ENCODE results near the gene RAB37.

The RAB37 gene

DNA sequence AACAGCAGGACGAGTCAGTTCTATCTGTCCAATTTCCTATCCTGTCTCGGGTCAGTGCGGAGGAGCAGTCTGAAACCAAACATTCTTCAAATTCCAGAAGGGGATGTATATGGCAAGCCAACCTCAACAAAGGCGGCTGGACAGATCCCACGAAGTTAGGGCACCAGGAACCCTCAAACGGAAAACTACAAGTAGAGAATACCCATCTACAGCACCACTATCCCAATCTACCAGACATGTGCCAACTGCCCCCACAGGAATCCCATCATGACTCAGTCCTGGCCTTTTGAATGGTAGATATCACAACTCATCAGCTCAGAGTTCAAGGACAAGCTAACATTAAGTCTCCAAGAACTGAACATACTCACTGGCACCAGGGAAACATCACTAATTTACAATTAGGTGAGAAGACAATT is 36.8 kb downstream of the RAB37 start:
- ChIA-PET POLR2A (interaction anchor here (1.3 kb wide), 1 partner anchor 99 kb away, joined by 4 read pairs; the partner anchor contains the start of gene FDXR), CTCF (interaction anchor here (0.7 to 1.3 kb wide), 3 partner anchors 37 to 93 kb away, joined by 3 to 8 read pairs (median 4); partner anchors contain the start of gene RAB37)
- no peak for TF ChIP-seq BHLHE40 (IDR thresholded peaks at IDR 0.05; ENCODE audit: borderline replicate concordance)
- TF ChIP-seq FOXA1 (IDR thresholded peaks at IDR 0.05), result no peak
- no peak for TF ChIP-seq CTBP1 (IDR thresholded peaks at IDR 0.05; ENCODE audit: borderline replicate concordance)
- no peak for TF ChIP-seq SUZ12 (IDR thresholded peaks at IDR 0.05)
- TF ChIP-seq, protein P1, sequence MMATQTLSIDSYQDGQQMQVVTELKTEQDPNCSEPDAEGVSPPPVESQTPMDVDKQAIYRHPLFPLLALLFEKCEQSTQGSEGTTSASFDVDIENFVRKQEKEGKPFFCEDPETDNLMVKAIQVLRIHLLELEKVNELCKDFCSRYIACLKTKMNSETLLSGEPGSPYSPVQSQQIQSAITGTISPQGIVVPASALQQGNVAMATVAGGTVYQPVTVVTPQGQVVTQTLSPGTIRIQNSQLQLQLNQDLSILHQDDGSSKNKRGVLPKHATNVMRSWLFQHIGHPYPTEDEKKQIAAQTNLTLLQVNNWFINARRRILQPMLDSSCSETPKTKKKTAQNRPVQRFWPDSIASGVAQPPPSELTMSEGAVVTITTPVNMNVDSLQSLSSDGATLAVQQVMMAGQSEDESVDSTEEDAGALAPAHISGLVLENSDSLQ (IDR thresholded peaks at IDR 0.05), result no peak
- TF ChIP-seq SP1 (IDR thresholded peaks at IDR 0.05), result no peak
- no peak for TF ChIP-seq ARNT (IDR thresholded peaks at IDR 0.05)
- TF ChIP-seq L3MBTL2 (conservative IDR thresholded peaks at IDR 0.05), result no peak
- no peak for TF ChIP-seq NFRKB (IDR thresholded peaks at IDR 0.05)
- no peak for TF ChIP-seq ZNF384 (IDR thresholded peaks at IDR 0.05)
- no peak for TF ChIP-seq HDGF (IDR thresholded peaks at IDR 0.05; ENCODE audit: borderline replicate concordance)
- TF ChIP-seq FOXM1 (IDR thresholded peaks at IDR 0.05; ENCODE audit: borderline replicate concordance), result no peak
- TF ChIP-seq ELF4 (IDR thresholded peaks at IDR 0.05), result no peak
- TF ChIP-seq LEF1 (IDR thresholded peaks at IDR 0.05; ENCODE audit: borderline replicate concordance), result no peak
- no peak for TF ChIP-seq FOXK2 (IDR thresholded peaks at IDR 0.05)
- no peak for TF ChIP-seq TARDBP (IDR thresholded peaks at IDR 0.05)
- no peak for DNase-seq (ENCODE audit: extremely low spot score)

DNA sequence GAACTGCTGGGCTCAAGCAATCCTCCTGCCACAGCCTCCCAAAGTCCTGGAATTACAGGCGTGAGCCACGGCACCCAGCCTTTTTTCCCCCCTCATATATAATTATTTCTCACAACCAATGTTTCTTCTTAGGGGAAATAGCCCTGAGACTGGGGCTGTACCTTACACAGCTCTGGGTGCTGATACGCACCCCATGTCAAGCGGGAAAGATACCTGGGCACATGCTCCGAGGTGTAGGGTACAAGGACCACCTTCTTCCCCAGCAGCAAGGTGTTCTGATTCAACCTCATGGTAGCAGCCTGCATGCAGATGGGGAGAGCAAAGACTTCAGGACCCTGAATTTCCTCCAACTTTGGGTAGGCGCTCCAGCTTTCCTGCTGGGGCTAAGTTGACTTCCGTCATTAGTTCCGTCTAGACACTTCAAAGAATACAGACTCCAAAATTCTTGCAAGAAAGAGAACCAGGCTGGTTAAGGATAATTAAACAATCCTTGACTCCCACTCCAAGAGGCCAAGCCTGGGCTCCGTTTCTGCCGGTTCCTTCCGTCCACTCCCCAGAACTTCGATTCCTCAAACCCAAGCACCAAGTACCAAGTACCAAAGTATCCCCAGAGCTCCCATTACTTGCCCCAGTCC is 38.5 kb downstream of the RAB37 start:
- DNase-seq (ENCODE audit: extremely low spot score), result peak; percentile 30
- no peak for TF ChIP-seq ZNF384 (IDR thresholded peaks at IDR 0.05)
- TF ChIP-seq NFRKB (IDR thresholded peaks at IDR 0.05), result no peak
- no peak for TF ChIP-seq FOXM1 (IDR thresholded peaks at IDR 0.05; ENCODE audit: borderline replicate concordance)
- TF ChIP-seq ARNT (IDR thresholded peaks at IDR 0.05), result no peak
- TF ChIP-seq LEF1 (IDR thresholded peaks at IDR 0.05; ENCODE audit: borderline replicate concordance), result no peak
- TF ChIP-seq, protein P1 (IDR thresholded peaks at IDR 0.05), result no peak
- no peak for TF ChIP-seq TARDBP (IDR thresholded peaks at IDR 0.05)
- TF ChIP-seq L3MBTL2 (conservative IDR thresholded peaks at IDR 0.05), result no peak
- no peak for TF ChIP-seq SUZ12 (IDR thresholded peaks at IDR 0.05)
- TF ChIP-seq HDGF (IDR thresholded peaks at IDR 0.05; ENCODE audit: borderline replicate concordance), result no peak
- no peak for TF ChIP-seq FOXK2 (IDR thresholded peaks at IDR 0.05)
- TF ChIP-seq SP1 (IDR thresholded peaks at IDR 0.05), result no peak
- no peak for TF ChIP-seq ELF4 (IDR thresholded peaks at IDR 0.05)
- TF ChIP-seq CTBP1 (IDR thresholded peaks at IDR 0.05; ENCODE audit: borderline replicate concordance), result no peak
- TF ChIP-seq FOXA1 (IDR thresholded peaks at IDR 0.05), result no peak
- TF ChIP-seq BHLHE40 (IDR thresholded peaks at IDR 0.05; ENCODE audit: borderline replicate concordance), result no peak
- ChIA-PET CTCF (interaction anchor here (0.6 to 1.5 kb wide), 5 partner anchors 10 to 90 kb away, joined by 3 to 6 read pairs (median 3); no protein-coding TSS in a partner anchor), POLR2A (interaction anchor here (1.3 to 2.6 kb wide), 10 partner anchors 11 to 98 kb away, joined by 5 to 22 read pairs (median 8); partner anchors contain the start of genes FDXR and RAB37)

DNA sequence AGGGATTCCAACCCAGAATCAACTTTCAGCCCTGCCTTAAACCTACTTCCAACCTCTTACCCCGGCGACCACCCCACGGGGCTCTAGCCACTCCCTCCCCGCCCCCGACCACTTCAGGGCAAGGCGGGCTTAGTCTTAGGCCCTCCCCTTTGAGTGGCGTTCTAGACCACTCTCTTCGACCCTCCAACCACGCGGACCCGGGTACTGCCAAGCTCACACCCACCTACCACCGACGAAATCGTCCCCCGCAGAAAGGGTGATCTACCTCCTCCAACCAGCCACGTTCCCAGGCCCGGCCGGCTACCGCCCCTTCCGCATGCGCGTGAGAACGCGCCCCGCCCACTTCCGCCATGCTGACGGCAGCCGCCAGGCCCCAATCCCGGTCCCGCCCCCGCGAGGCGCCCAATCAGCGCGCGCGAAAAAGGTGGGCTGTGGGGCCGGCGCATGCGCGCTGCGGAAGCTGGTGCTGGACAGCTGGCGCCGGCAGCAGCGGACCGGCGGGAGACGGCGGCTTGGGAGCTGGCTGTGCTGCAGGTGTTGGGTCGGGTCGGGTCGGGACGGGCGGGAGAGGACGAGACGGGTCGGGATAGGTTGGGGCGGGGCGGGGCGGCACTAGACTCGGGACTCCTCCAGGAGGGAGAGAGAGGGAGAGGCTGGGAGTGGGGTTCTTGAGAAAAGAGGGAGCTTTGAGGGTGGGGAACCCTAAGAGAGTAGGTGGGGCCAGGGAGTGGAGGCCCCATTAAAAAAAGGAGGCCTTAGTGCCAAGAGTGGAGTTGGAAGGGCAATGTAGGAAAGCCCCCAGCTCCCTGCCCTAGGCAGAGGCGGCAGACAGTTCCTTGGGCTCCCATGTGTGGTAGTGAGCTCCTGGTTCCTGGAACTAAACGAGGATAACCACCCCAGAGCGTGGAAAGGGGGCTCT is 39.2 kb downstream of the RAB37 start, which contains the start of gene NAT9:
Gene NAT9 (minus strand): TSS at position 302 of the 919 bp plus-strand sequence. CDS start 647 bp downstream, outside the sequence.
- TF ChIP-seq HDGF (IDR thresholded peaks at IDR 0.05; ENCODE audit: borderline replicate concordance) (no peak), CTBP1 (IDR thresholded peaks at IDR 0.05; ENCODE audit: borderline replicate concordance) (no peak), L3MBTL2 (conservative IDR thresholded peaks at IDR 0.05) (peak; percentile 86), NFRKB (IDR thresholded peaks at IDR 0.05) (no peak), ELF4 (IDR thresholded peaks at IDR 0.05) (peak; percentile 79), FOXA1 (IDR thresholded peaks at IDR 0.05) (no peak), SP1 (IDR thresholded peaks at IDR 0.05) (peak; percentile 41; the same call in 1 of the 2 replicates), FOXK2 (IDR thresholded peaks at IDR 0.05) (no peak), ZNF384 (IDR thresholded peaks at IDR 0.05) (no peak)
- TF ChIP-seq, protein P1 (IDR thresholded peaks at IDR 0.05), result peak; percentile 58
- CTCF ChIA-PET, result interaction anchor here (0.6 to 1.5 kb wide), 10 partner anchors 15 to 119 kb away, joined by 3 to 6 read pairs (median 4); partner anchors contain the start of gene RAB37
- DNase-seq (ENCODE audit: extremely low spot score), result peak; percentile 100
- POLR2A ChIA-PET, result interaction anchor here (0.6 to 2.6 kb wide), 18 partner anchors 8 to 210 kb away, joined by 3 to 22 read pairs (median 7); partner anchors contain the start of genes FDXR and RAB37

DNA sequence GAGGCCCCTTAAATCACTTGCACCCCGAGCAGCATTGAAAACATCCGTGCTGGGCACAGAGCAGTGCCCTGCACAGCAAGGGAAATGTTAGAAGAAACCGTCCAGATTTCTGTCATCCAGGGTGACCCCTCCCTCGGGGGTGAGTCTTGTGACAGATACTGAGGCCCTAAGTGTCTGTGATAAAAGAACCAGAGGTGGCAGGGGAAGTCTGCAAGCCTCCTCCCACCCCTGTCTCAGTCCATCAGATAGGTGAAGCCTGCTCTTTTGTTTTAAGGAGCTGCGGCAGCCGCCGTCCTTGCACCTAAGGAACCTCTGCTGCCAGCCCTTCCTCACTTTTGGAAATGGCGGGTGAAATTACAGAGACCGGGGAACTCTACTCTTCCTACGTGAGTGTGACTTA is 39.9 kb downstream of the RAB37 start:
- no peak for DNase-seq (ENCODE audit: extremely low spot score)
- POLR2A ChIA-PET, result interaction anchor here (0.8 to 2.6 kb wide), 17 partner anchors 8 to 96 kb away, joined by 3 to 22 read pairs (median 8); partner anchors contain the start of genes FDXR and RAB37
- TF ChIP-seq SP1 (IDR thresholded peaks at IDR 0.05) (no peak), SUZ12 (IDR thresholded peaks at IDR 0.05) (no peak), ARNT (IDR thresholded peaks at IDR 0.05) (no peak), ZNF384 (IDR thresholded peaks at IDR 0.05) (no peak)
- CTCF ChIA-PET, result interaction anchor here (0.9 to 1.5 kb wide), 8 partner anchors 14 to 120 kb away, joined by 3 to 6 read pairs (median 4); partner anchors contain the start of gene RAB37
